GF-D8 (cell line): ENCODE measurements around the gene IKBKG.
"Not testable (repeated sequence)": the region's sequence is repeated elsewhere in the genome, so short reads cannot be mapped to it uniquely, and the experiment has no call there.

Experiments
- DNase-seq: peaks from one replicate; lab custom pipeline; 2025; lab: John Stamatoyannopoulos, UW

Gene IKBKG

DNA sequence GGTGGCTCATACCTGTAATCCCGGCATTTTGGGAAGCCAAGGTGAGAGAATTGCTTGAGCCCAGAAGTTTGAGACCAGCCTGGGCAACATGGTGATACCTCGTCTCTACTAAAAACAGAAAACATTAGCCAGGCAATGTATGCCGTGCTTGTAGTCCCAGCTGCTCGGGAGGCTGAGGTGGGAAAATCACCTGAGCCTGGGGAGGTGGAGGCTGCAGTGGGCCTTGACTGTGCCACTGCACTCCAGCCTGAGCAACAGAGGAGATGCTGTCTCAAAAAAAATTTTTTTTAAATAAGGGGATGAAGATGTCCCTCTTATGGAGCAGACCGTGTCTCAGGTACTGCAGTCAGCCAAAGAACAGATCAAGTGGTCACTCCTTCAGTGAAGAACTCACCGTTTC, 58.1 kb downstream of the IKBKG start:
- DNase-seq: no peak

GRCh38 chrX:154607370-154607769, 60.0 kb downstream of the IKBKG start:
- DNase-seq: no peak

DNA sequence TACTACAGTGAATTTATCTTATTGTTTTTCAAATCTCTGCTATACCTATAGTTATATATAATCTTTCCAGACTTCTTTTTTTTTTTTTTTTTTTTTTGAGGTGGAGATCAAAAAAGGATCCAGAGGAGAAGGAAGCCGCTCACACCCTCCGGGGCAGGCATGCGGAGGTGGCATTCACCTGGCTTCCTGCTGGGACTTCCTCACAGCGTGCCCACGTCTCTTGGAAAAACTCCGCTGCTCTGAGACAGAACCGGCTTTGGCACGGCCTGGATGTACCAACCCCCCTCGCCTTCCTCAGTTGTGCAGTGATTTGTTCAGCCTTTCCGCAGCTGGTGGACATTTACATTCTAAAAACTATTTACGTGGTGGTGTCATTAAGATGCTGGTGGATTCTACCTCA, 60.6 kb downstream of the IKBKG start:
- DNase-seq: not testable (repeated sequence)

DNA sequence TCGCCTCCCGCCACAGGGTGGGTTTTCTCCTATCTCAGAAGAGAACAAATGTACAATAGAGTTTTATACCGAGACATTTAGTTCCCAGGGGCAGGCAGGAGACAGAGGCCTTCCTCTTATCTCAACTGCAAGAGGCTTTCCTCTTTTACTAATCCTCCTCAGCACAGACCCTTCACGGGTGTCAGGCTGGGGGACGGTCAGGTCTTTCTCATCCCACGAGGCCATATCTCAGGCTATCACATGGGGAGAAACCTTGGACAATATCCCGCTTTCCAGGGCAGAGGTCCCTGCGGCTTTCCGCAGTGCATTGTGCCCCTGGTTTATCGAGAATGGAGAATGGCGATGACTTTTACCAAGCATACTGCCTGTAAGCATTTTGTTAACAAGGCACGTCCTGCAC, 61.4 kb downstream of the IKBKG start:
- DNase-seq: not testable (repeated sequence)

GRCh38 chrX:154611146-154611545, 63.7 kb downstream of the IKBKG start:
- not testable (repeated sequence) for DNase-seq

DNA sequence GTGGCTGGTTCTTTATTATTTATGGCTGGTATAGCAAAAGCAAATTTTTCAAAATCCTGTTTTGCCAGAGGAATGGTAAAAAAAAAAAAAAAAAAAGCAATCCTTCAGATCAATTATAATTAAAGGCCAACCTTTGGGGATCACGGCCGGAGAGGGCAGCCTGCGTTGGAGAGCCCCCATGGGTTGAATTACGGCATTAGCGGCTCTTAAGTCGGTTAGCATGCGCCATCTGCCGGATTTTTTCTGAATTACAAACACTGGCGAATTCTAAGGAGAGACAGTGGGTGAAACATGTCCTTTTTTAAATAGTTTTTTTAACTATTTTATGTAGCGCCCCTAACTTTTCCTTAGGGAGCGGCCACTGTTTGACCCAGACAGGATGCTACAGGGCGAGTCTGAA, 66.2 kb downstream of the IKBKG start:
- not testable (repeated sequence) for DNase-seq
